ENCODE measurements around the gene SLF2.

SLF2 gene

DNA sequence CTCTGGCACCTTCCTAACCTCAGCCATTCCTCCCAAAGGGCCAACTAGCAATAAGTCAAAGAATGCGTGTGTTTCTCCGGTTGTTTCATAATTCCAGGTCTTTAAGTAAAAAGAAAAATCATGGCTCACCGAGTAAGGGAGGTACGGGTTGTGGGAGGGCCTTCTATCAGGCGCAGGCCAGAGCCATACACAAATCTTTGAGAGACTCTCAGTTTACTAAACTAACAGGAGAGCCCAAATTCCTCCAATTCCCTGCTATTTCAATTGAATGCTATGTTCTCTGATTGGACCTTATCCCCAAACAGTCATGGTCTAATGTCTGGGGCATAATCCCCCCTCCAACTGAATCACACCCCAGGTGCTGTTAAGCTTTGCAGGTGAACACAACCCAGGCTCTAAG, 26.2 kb upstream of the SLF2 start:
- in situ Hi-C loops (cut with MboI; ENCODE audit: low pct_unique_long_range_greater_than_20kb, low sequenced_read_pairs, unreplicated experiment), result no loop called here
- DNase-seq (ENCODE audit: low spot score), result no peak
- no peak for TF ChIP-seq CTCF (IDR thresholded peaks at IDR 0.05; ENCODE audit: extremely low read depth, insufficient read depth, missing control alignments)

- no peak for TF ChIP-seq CTCF (IDR thresholded peaks at IDR 0.05; ENCODE audit: extremely low read depth, insufficient read depth, missing control alignments)
- no peak for DNase-seq (ENCODE audit: low spot score)
- in situ Hi-C loops (cut with MboI; ENCODE audit: low pct_unique_long_range_greater_than_20kb, low sequenced_read_pairs, unreplicated experiment), result no loop called here
Observed at GRCh38 chr10:100886963-100887362, 25.8 kb upstream of the SLF2 start.

- TF ChIP-seq CTCF (IDR thresholded peaks at IDR 0.05; ENCODE audit: extremely low read depth, insufficient read depth, missing control alignments), result no peak
- in situ Hi-C loops (cut with MboI; ENCODE audit: low pct_unique_long_range_greater_than_20kb, low sequenced_read_pairs, unreplicated experiment), result no loop called here
- DNase-seq (ENCODE audit: low spot score), result no peak
Observed at GRCh38 chr10:100887761-100888296, 24.9 kb upstream of the SLF2 start.

- in situ Hi-C loops (cut with MboI; ENCODE audit: low pct_unique_long_range_greater_than_20kb, low sequenced_read_pairs, unreplicated experiment), result no loop called here
- DNase-seq (ENCODE audit: low spot score), result no peak
- TF ChIP-seq CTCF (IDR thresholded peaks at IDR 0.05; ENCODE audit: extremely low read depth, insufficient read depth, missing control alignments), result peak; percentile 32
Observed at GRCh38 chr10:100888957-100889356, 23.8 kb upstream of the SLF2 start.

GRCh38 chr10:100889546-100889945, 23.2 kb upstream of the SLF2 start:
- in situ Hi-C loops (cut with MboI; ENCODE audit: low pct_unique_long_range_greater_than_20kb, low sequenced_read_pairs, unreplicated experiment), result no loop called here
- DNase-seq (ENCODE audit: low spot score), result no peak
- TF ChIP-seq CTCF (IDR thresholded peaks at IDR 0.05; ENCODE audit: extremely low read depth, insufficient read depth, missing control alignments), result no peak

- in situ Hi-C loops (cut with MboI; ENCODE audit: low pct_unique_long_range_greater_than_20kb, low sequenced_read_pairs, unreplicated experiment), result no loop called here
- no peak for TF ChIP-seq CTCF (IDR thresholded peaks at IDR 0.05; ENCODE audit: extremely low read depth, insufficient read depth, missing control alignments)
- DNase-seq (ENCODE audit: low spot score), result no peak
Observed at GRCh38 chr10:100890141-100890672, 22.6 kb upstream of the SLF2 start.
